IPS-18a (cell line): ENCODE results near the gene POLE3.
A peak's percentile ranks its signal among the peaks of the same experiment; 100 is the strongest.
"Not testable (repeated sequence)": the region's sequence is repeated elsewhere in the genome, so short reads cannot be mapped to it uniquely, and the experiment has no call there.

Experiments
- H3K27ac ChIP-seq: one replicate; pipeline ENCODE4 v1.5.1; 2013; ENCODE audit warnings: low read length
- H3K27me3 ChIP-seq: one replicate; pipeline ENCODE4 v1.6.1; 2013; ENCODE audit warnings: mild to moderate bottlenecking, low read length; ENCODE audit not compliant: control insufficient read depth, insufficient read depth
- H3K36me3 ChIP-seq: one replicate; pipeline ENCODE4 v1.6.1; 2013; ENCODE audit warnings: low read depth, low read length; ENCODE audit not compliant: control insufficient read depth
- H3K4me1 ChIP-seq: one replicate; pipeline ENCODE4 v1.6.1; 2013; ENCODE audit warnings: low read depth, low read length; ENCODE audit not compliant: control insufficient read depth
- H3K4me3 ChIP-seq: one replicate; pipeline ENCODE4 v1.5.1; 2013; ENCODE audit warnings: low read length
- H3K9ac ChIP-seq: one replicate; pipeline ENCODE4 v1.6.1; 2013; ENCODE audit warnings: mild to moderate bottlenecking, low read length, moderate library complexity
- H3K9me3 ChIP-seq: one replicate; pipeline ENCODE4 v1.6.1; 2013; ENCODE audit warnings: low read depth, low read length; ENCODE audit not compliant: control insufficient read depth

The POLE3 gene

DNA sequence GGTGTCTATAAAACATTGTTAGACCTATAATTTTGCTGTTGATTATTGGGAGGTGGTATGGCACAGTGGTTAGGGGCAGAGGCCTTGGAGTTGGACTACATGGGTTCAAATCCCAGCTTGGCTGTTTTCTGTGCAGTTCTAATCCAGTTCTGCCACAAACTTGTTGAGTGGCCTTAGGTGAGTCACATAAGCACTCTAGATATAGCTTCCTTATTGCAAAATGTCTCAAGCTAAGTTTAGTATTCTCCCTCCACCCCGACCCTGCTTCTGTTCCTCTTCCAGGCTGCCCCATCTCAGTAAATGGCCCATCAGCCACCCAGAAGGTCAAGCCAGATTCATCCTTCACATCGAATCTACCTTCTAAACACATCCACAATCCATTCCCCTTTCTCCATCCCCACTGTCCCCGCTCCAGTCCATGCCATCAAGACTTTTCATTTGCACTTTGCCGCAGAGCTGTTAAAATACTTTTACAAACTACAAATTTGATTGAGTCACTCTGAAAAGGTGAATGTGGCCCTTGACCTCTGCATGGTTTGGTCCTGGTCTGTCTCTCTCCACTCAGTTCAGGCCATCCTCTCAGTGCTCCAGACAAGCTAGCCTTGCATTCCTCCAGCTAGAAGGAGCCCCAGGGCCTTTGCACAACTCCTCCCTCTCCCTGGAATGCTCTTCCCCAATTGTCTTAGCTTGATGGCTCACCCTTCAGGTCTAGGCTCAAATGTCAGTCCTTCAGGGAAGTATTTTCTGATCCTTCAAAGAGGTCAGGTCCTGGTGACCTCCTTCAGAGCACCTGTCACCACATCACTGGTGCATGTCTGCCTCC is 23.7 kb downstream of the POLE3 start:
- Histone ChIP-seq H3K4me3 (no peak overlapping the region), H3K4me1 (no peaks in the 10 kb centered on the region), H3K36me3 (no peaks in the 10 kb centered on the region), H3K9ac (no peak overlapping the region), H3K27ac (no peak overlapping the region), H3K9me3 (no peaks in the 10 kb centered on the region), H3K27me3 (no peaks in the 10 kb centered on the region)

DNA sequence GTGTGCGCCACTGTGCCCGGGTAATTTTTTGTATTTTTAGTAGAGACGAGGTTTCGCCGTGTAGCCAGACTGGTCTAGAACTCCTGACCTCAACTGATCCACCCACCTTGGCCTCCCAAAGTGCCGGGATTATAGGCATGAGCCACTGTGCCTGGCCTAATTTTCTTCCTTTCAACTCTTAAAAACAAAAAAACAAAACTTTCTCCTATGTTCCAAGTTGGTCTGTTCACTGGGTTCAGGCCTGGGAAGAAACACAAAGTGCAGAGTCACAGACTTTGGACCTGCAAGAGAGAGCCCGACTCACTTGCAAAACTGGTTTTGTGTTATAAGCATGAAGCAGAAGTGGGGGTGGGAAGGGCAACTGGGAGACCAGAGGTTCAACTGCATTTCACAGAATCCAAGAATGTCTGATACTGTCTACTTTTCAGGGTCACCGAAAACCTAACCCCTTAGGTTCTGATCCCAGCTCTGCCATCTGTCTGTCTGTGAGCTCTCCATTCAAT is 28.5 kb downstream of the POLE3 start:
- Histone ChIP-seq H3K36me3 (no peaks in the 10 kb centered on the region), H3K9me3 (no peaks in the 10 kb centered on the region), H3K4me3 (no peak overlapping the region), H3K27me3 (no peaks in the 10 kb centered on the region), H3K27ac (no peak overlapping the region), H3K9ac (no peak overlapping the region), H3K4me1 (no peaks in the 10 kb centered on the region)

DNA sequence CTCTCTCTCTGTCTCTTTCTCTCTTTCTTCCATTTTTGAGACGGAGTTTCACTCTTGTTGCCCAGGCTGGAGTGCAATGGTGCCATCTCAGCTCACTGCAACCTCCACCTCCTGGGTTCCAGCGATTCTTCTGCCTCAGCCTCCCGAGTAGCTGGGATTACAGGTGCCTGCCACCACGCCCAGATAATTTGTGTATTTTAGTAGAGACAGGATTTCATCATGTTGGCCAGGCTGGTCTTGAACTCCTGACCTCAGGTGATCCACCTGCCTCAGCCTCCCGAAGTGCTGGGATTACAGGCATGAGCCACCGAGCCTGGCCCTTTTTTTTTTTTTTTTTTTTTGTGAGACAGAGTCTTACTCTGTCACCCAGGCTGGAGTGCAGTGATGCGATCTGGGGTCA is 29.0 kb downstream of the POLE3 start:
- not testable (repeated sequence) for H3K9me3 ChIP-seq, H3K27me3 ChIP-seq, H3K27ac ChIP-seq, H3K4me3 ChIP-seq, H3K36me3 ChIP-seq, H3K9ac ChIP-seq, H3K4me1 ChIP-seq

DNA sequence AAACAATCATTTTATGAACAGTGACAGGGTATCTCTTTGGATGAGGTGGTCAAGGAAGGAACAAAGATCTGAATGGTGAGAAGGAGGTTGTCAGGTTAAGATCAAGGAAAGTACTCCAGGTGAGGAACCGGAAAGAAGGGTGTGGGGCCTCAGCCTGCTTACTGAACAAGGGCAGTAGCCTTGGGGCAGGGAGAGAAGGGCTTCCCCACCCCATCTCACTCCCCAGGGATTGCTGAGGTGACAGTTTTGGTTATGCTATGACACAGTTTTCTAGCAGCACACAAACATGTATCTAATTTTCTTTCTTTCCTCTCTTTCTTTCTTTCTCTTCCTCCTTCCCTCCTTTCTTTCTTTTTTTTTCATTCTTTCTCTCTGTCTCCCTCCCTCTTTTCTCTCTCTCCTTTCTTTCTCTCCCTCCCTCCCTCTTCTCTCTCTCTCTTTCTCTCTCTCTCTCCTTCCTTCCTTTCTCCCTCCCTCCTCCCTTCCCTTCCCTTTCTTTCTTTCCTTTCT is 29.6 kb downstream of the POLE3 start:
- no peak overlapping the region for H3K9ac ChIP-seq
- H3K27ac ChIP-seq: no peak overlapping the region
- H3K9me3 ChIP-seq: no peaks in the 10 kb centered on the region
- no peaks in the 10 kb centered on the region for H3K4me1 ChIP-seq
- no peak overlapping the region for H3K4me3 ChIP-seq
- no peaks in the 10 kb centered on the region for H3K36me3 ChIP-seq
- H3K27me3 ChIP-seq: no peaks in the 10 kb centered on the region

DNA sequence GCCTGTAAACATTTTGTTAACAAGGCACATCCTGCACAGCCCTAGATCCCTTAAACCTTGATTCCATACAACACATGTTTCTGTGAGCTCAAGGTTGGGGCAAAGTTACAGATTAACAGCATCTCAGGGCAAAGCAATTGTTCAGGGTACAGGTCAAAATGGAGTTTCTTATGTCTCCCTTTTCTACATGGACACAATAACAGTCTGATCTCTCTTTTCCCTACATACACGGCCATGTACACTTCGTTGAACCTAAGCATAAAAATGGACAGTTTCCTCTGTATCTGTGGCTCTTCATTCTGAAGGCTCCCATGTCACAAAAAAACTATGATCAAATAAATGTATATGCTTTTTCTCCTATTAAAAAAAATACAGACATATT is 30.7 kb downstream of the POLE3 start:
- not testable (repeated sequence) for H3K27me3 ChIP-seq, H3K9ac ChIP-seq, H3K9me3 ChIP-seq, H3K27ac ChIP-seq, H3K36me3 ChIP-seq, H3K4me3 ChIP-seq, H3K4me1 ChIP-seq

DNA sequence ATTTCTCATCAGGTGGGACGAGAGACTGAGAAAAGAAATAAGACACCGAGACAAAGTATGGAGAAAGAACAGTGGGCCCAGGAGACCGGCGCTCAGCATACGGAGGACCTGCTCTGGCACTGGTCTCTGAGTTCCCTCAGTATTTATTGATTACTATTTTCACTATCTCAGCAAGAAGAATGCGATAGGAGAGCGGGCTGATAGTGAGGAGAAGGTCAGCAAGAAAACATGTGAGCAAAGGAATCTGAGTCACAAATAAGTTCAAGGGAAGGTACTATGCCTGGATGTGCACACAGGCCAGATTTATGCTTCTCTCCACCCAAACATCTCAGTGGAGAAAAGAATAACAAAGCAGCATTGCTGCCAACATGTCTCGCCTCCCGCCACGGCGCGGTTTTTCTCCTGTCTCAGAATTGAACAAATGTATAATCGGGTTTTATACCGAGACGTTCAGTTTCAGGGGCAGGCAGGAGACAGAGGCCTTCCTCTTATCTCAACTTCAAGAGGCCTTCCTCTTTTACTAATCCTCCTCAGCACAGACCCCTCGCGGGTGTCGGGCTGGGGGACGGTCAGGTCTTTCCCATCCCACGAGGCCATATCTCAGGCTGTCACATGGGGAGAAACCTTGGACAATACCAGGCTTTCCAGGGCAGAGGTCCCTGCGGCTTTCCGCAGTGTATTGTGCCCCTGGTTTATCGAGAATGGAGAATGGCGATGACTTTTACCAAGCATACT is 31.2 kb downstream of the POLE3 start:
- H3K9ac ChIP-seq, H3K36me3 ChIP-seq, H3K4me1 ChIP-seq, H3K9me3 ChIP-seq, H3K27ac ChIP-seq, H3K27me3 ChIP-seq, H3K4me3 ChIP-seq: not testable (repeated sequence)

DNA sequence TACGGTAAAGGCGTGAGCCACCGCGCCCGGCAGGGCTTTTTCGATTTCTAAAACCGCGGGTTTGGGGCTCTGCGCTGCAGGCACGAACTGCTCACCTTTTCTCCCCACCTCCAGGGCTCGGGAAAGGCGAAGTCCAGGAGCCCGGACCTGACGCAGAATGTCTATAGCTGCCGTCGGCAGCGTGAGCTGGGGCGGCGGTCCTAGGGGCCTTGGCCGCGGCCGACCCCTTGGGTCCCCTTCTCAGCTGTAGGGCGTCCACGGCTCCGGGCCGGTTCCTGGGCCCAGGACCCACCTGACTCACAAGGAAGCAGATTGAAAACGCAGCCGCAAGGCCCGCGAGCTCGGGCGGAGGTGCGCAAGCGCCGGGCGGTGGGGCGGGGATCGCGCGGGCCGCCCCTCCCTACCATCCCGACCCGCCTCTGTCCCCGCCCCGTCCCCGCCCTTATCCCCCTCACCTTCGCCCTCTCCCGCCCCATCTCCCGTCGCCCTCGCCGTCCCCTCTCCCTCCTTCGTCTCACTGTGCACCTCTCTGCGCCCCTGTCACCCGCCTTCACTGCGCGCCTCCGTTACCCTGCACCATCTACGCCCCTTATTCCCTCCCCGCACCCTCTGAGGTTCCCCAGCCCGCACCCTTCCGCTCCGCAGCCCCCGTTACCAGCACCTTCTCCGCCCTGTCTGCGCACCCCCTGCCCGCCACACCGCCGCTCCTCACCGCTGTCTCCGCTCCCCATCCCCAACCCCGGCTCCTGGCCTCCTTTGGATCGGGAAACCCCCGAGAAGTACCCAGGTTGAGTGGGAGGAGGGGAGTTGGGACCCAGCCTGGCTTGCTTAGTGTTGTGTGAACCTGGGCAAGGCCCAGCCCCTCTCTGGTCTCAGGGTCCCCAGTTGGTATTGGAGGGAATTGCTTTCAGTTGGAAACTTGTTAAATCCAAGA is 33.6 kb downstream of the POLE3 start, which contains the start of gene HDHD3:
TSS of gene HDHD3 (minus strand) at position 353 of the 934 bp plus-strand sequence. CDS start 2,632 bp downstream, outside the sequence.
- H3K27ac ChIP-seq: no peak within 1 kb of the TSS
- H3K9me3 ChIP-seq: no peaks in the 10 kb centered on the region
- peak within 1 kb of the TSS; percentile 80 for H3K4me3 ChIP-seq

DNA sequence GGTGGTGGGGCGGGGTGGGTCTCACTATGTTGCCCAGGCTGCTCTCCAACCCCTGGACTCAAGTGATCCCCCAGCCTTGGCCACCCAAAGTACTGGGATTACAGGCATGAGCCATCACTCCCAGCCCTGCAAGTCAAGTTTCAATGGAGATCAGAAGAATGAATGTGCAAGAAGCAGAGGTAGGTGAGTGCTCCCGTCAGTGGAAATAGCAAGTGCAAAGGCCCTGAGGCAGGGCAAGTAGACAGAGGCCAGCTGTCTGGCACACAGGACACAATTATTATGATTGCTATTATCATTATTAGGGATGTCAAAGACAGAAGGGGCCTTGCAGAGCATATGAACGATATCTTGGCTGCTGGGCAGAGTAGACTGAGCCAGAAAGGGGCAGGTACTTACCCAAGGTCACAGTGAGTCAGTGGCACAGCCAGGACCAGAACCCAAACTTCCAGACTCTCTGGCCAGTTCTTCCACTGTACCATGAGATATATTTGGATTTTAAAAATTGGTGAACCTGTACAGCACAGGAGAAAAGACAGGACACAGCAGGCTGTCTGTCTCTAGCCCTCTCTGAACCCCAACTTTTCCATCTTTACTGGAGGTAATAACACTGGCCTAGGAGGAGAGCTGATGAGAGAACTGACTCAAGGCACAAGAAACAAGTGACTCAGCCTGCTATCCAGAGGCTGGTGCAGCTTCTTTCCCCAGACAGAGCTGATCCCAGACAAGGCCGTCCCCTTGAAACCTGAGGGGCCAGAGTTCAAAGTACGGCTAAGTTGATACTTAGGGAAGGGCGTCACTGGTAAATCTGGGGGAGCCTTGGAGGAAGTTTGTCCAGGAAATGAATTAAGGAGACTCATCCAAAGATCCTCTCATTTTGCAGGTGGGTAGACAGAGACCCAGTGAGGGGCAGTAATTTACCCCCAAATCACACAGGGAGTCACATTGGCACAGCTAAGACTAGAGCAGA is 35.1 kb downstream of the POLE3 start:
- Histone ChIP-seq H3K9ac (no peak overlapping the region), H3K36me3 (no peaks in the 10 kb centered on the region), H3K27me3 (no peaks in the 10 kb centered on the region), H3K9me3 (no peaks in the 10 kb centered on the region), H3K27ac (no peak overlapping the region), H3K4me3 (no peak overlapping the region), H3K4me1 (no peaks in the 10 kb centered on the region)

More for the DNA sequence above, 33.6 kb downstream of the POLE3 start, which contains the start of gene HDHD3:
- Histone ChIP-seq H3K9ac (peak within 1 kb of the TSS; percentile 70), H3K36me3 (no peaks in the 10 kb centered on the region), H3K4me1 (no peaks in the 10 kb centered on the region), H3K27me3 (no peaks in the 10 kb centered on the region)

DNA sequence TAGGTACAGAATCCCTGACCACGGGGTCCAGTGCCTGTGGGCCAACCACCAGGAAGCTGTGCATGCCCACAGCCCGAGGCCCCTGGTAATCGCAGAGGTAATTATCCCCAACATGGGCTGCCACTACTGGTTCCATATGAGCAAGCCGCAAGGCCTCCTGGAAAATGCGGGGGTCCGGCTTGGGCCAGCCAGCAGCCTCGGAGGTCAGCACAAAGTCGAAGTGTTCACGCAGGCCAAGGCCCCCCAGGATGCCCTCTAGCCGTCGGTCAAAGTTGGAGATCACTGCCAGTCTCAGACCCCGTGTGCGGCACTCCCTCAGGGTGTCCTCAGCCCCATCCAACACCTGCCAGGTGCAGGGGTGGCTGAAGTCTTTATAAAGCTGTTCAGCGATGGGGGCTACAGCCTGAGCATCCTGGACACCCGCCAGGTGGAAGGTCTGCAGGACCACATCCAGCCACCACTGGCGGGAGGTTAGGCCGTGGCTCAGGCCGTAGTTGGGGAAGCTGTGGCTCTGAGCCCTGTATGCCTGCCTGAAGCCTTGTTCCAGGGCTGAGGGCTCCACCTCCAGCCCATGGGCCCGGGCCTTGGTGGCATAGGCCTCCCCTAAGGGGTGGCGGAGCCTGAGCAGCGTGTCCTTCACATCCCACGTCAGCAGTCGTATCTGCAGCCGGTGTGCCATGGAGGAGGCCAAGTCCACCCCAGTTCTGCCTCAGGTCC is 36.6 kb downstream of the POLE3 start:
- Histone ChIP-seq H3K36me3 (no peaks in the 10 kb centered on the region), H3K4me1 (no peaks in the 10 kb centered on the region), H3K9ac (no peak overlapping the region), H3K27me3 (no peaks in the 10 kb centered on the region), H3K4me3 (no peak overlapping the region), H3K9me3 (no peaks in the 10 kb centered on the region), H3K27ac (no peak overlapping the region)

DNA sequence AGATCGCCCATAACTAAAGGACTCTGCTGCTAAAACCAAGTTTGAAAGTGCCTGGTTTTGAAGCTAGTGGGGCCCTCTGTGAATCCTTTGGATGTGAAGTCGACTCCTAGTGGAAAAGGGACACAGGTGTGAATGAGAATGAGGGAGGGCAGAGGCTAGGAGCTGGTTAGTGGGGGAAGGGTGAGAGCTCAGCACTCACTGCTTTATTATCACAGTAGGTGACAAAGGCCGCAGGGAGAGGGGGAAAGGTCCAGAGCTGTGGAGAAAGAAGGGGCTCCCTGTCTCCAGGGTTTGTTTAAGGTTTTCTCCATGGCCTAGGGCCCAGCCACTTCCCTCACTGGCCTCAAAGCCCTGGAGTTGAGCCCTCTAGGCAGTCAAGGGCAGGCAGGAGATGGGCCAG is 37.2 kb downstream of the POLE3 start:
- H3K9me3 ChIP-seq: no peaks in the 10 kb centered on the region
- H3K36me3 ChIP-seq: no peaks in the 10 kb centered on the region
- no peaks in the 10 kb centered on the region for H3K27me3 ChIP-seq
- no peaks in the 10 kb centered on the region for H3K4me1 ChIP-seq
- H3K4me3 ChIP-seq: no peak overlapping the region
- H3K27ac ChIP-seq: no peak overlapping the region
- no peak overlapping the region for H3K9ac ChIP-seq
